ENCODE results near the gene GALM. TPM values are rescaled to one million over a fixed set of nuclear protein-coding genes. Genes with fewer than 3 reads are reported as not detected.

GALM gene
- 24.6 TPM for polyA plus RNA-seq (2012; ENCODE audit: insufficient read length, low read depth)

DNA sequence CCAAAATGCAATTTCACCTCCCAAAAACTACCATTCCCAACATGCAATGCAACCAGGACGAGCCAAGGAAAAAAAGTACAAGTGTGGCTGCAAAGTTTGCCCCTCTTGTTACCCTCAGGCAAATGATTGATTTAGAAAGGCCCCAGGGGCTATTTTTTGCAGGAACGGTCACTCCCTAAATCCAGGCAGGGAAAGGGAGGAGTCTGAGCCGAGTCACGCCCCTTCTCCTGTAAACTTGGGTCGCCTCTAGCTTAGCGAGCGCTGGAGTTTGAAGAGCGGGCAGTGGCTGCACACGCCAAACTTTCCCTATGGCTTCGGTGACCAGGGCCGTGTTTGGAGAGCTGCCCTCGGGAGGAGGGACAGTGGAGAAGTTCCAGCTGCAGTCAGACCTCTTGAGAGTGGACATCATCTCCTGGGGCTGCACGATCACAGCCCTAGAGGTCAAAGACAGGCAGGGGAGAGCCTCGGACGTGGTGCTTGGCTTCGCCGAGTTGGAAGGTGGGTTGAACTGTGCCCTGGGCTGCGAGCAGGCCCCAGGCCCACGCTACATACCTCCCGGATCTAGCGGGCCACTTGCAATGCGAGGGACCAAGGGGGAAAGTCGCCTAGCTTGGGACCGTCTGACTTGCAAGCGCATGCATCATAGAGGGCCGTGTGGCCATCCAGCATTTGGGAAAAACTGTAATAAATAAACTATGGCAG, at the start of gene GALM:
Gene GALM, plus strand, starts transcription at position 261 of the 702 bp plus-strand sequence. Its CDS starts 48 bp downstream, at position 309.
- TF ChIP-seq FOXP2 (optimal IDR thresholded peaks at IDR 0.05; ENCODE audit: borderline replicate concordance, extremely low read depth, extremely low read length, insufficient read depth) (no peak), SIN3A (IDR thresholded peaks at IDR 0.05; ENCODE audit: borderline replicate concordance, insufficient read depth, low read length) (0 out of 2 replicates have a peak, but pooled peaks have one; percentile 34), POLR2AphosphoS5 (IDR thresholded peaks at IDR 0.05; ENCODE audit: low read depth, low read length) (peak; percentile 53; the same call in 1 of the 2 replicates)

DNA sequence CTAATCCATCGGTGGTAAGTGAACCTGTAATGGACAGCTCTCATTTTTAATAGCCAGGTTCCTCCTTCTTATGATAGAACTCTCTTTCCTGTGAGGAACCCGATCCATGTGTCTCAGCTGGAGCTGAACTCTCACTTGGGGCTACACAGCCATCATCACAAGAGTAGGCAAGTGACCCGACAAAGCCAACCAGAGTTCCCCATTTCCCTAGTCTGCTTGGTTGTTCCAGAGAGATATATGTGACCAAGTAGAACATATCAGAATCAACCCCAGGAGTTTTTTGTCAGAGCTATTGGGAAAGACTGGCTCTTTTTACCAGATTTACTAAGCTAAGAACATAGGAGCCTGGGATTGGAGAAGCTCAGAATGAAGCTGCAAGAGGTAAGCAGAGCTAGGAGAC, 48.6 kb upstream of the GALM start:
- TF ChIP-seq TAF1 (IDR thresholded peaks at IDR 0.05; ENCODE audit: borderline replicate concordance, insufficient read depth, low read length) (no peak), POLR2AphosphoS5 (IDR thresholded peaks at IDR 0.05; ENCODE audit: low read depth, low read length) (no peak), FOXP2 (optimal IDR thresholded peaks at IDR 0.05; ENCODE audit: borderline replicate concordance, extremely low read depth, extremely low read length, insufficient read depth) (no peak), SIN3A (IDR thresholded peaks at IDR 0.05; ENCODE audit: borderline replicate concordance, insufficient read depth, low read length) (no peak)
- TF ChIP-seq, protein P1, sequence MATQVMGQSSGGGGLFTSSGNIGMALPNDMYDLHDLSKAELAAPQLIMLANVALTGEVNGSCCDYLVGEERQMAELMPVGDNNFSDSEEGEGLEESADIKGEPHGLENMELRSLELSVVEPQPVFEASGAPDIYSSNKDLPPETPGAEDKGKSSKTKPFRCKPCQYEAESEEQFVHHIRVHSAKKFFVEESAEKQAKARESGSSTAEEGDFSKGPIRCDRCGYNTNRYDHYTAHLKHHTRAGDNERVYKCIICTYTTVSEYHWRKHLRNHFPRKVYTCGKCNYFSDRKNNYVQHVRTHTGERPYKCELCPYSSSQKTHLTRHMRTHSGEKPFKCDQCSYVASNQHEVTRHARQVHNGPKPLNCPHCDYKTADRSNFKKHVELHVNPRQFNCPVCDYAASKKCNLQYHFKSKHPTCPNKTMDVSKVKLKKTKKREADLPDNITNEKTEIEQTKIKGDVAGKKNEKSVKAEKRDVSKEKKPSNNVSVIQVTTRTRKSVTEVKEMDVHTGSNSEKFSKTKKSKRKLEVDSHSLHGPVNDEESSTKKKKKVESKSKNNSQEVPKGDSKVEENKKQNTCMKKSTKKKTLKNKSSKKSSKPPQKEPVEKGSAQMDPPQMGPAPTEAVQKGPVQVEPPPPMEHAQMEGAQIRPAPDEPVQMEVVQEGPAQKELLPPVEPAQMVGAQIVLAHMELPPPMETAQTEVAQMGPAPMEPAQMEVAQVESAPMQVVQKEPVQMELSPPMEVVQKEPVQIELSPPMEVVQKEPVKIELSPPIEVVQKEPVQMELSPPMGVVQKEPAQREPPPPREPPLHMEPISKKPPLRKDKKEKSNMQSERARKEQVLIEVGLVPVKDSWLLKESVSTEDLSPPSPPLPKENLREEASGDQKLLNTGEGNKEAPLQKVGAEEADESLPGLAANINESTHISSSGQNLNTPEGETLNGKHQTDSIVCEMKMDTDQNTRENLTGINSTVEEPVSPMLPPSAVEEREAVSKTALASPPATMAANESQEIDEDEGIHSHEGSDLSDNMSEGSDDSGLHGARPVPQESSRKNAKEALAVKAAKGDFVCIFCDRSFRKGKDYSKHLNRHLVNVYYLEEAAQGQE (IDR thresholded peaks at IDR 0.05; ENCODE audit: insufficient read depth in 1 of 2, low read depth in 2 of 2, low read length in 2 of 2): no peak

DNA sequence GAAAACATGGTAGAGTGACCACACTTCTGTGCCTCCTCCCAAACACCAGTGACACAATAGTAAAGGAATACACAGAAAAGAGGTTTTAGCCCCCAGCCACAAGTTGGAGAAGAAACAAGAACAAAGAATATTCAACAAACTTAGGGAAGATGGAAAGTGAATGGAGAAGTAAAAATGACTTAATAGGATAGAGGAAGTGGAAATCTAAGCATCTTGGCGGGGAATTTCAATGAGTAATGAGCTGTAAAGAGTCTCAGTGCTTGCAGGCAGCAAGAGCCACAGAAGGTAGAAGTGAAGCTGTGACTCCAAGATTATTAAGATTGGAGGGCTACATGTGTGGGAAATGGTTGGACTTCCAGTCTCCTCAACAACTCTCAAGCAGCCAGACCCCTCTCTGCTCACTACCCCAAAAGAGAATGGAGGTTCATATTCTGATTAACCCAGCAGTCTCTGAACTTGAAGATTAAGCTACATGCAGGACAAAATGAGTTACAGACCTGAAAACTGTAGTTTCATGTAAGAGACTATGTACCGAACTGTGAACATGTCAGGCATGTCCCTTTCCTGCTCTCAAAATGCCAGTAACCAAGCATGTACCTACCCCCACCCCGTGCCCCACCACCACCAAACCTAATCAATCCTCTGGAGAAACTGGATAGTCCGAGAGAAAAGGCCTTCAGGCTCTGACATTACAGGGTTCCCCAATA, 46.3 kb upstream of the GALM start:
- no peak for TF ChIP-seq POLR2AphosphoS5 (IDR thresholded peaks at IDR 0.05; ENCODE audit: low read depth, low read length)
- TF ChIP-seq TAF1 (IDR thresholded peaks at IDR 0.05; ENCODE audit: borderline replicate concordance, insufficient read depth, low read length): no peak
- TF ChIP-seq FOXP2 (optimal IDR thresholded peaks at IDR 0.05; ENCODE audit: borderline replicate concordance, extremely low read depth, extremely low read length, insufficient read depth): no peak
- TF ChIP-seq, protein P1 (IDR thresholded peaks at IDR 0.05; ENCODE audit: insufficient read depth in 1 of 2, low read depth in 2 of 2, low read length in 2 of 2): no peak
- no peak for TF ChIP-seq SIN3A (IDR thresholded peaks at IDR 0.05; ENCODE audit: borderline replicate concordance, insufficient read depth, low read length)

DNA sequence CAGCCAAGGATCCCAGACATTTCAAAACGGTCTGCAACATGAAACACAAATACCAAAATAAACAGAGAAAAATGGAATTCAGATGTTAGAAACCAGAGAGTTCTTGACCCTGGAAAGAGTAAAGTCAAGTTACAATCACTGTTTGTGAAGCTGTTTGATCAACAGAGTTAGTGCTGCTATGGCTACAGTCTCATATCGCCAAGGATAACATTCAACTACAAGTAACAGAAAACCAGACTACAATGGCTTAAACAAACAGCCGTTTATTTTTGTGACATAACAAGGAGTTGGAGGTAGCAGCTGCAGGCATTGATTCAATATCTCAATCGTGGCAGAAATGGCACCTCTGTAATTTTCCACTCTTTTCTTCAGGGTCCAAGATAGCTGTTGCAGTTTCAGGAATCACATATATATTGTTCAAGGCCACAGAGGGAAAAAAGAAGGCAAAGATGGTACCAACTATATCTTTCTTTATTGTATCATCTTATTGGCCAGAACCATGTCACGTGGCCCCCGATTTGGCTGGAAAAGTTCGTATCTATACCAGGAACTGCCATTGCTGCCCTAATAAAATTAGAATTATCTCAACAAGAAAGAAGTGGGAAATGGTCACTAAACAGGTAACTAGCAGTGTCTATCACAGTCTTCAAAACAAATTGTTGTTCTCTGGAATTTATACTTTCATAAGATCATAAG, 45.5 kb upstream of the GALM start:
- TF ChIP-seq FOXP2 (optimal IDR thresholded peaks at IDR 0.05; ENCODE audit: borderline replicate concordance, extremely low read depth, extremely low read length, insufficient read depth) (no peak), SIN3A (IDR thresholded peaks at IDR 0.05; ENCODE audit: borderline replicate concordance, insufficient read depth, low read length) (no peak), POLR2AphosphoS5 (IDR thresholded peaks at IDR 0.05; ENCODE audit: low read depth, low read length) (no peak), TAF1 (IDR thresholded peaks at IDR 0.05; ENCODE audit: borderline replicate concordance, insufficient read depth, low read length) (no peak)
- TF ChIP-seq, protein P1 (IDR thresholded peaks at IDR 0.05; ENCODE audit: insufficient read depth in 1 of 2, low read depth in 2 of 2, low read length in 2 of 2): no peak

DNA sequence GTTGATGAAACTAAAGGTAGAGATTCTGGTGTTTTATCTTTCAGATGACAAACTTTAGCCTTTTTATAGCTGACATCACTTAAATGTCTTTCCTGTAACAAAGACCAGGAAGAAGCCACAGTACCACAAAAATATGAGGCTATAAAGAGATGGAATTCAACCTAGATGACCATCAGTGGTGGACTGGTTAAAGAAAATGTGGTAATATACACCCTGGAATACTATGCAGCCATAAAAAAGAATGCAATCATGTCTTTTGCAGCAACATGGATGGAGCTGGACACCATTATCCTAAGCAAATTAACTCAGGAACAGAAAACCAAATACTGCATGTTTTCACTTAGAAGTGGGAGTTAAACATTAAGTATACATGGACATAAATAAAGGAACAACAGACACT, 44.9 kb upstream of the GALM start:
- TF ChIP-seq FOXP2 (optimal IDR thresholded peaks at IDR 0.05; ENCODE audit: borderline replicate concordance, extremely low read depth, extremely low read length, insufficient read depth) (no peak), SIN3A (IDR thresholded peaks at IDR 0.05; ENCODE audit: borderline replicate concordance, insufficient read depth, low read length) (no peak)
- TF ChIP-seq, protein P1 (IDR thresholded peaks at IDR 0.05; ENCODE audit: insufficient read depth in 1 of 2, low read depth in 2 of 2, low read length in 2 of 2): no peak

Data from PFSK-1 (cell line).